HG02588 (cell line): ENCODE data around the gene ZNF532.
"Not testable (repeated sequence)": the region's sequence is repeated elsewhere in the genome, so short reads cannot be mapped to it uniquely, and the experiment has no call there.

Source experiments
- ATAC-seq: cut with Tn5 transposase; IDR thresholded peaks from one replicate; pipeline ENCODE4 v1.9.1; 2021; ENCODE audit warnings: mild to moderate bottlenecking, moderate library complexity; ENCODE audit not compliant: unreplicated experiment

Gene ZNF532

DNA sequence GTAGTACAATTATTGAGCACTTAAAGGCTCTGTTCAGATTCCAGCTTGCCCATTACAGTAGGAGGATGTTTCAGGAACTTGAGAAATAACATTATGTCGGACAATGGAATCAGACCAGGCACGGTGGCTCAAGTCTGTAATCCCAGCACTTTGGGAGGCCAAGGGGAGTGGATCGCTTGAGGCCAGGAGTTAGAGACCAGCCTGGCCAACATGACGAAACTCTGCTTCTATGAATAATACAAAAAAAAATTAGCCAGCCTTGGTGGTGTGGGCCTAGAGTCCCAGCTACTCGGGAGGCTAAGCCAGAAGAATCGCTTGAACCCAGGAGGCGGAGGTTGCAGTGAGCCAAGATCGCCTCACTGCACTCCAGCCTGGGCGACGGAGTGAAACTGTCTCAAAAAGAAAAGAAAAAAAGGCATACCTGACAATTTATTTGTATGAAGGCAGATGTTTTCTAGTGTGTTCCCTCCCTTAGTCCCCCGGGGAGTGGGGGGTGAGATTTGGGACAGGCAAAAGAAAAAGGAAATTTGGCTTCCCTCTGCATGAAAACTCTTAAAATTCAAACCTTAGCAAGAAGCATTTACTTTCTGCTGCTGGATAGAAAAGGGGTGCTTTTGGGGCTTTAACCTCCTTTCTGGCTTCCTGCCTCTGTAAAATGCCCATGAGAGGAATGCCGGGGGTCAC lies 13.7 kb upstream of the ZNF532 start:
- no peak for ATAC-seq

DNA sequence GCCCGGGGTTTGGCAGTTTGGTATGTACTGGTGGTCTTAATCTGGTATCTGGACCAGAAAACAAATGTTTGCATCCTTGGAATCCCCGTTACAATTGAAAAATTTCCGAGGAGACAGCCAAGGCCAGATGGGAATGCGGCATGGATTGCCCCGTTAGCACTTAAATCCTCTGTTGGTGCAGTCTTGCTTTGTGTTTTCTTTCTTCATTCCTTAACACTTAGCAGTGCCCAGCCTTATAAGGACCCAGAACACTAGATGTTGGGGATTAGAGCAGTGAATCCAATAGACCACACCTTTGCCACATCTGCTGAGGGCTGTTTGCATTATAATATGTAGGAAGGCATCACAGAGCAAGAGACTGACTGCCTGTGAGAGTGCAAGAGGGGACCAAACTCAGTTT lies 12.8 kb upstream of the ZNF532 start:
- no peak for ATAC-seq

- no peak for ATAC-seq
Observed at GRCh38 chr18:58852629-58853028, 12.0 kb upstream of the ZNF532 start.

GRCh38 chr18:58853561-58853960 lies 11.1 kb upstream of the ZNF532 start:
- no peak for ATAC-seq

DNA sequence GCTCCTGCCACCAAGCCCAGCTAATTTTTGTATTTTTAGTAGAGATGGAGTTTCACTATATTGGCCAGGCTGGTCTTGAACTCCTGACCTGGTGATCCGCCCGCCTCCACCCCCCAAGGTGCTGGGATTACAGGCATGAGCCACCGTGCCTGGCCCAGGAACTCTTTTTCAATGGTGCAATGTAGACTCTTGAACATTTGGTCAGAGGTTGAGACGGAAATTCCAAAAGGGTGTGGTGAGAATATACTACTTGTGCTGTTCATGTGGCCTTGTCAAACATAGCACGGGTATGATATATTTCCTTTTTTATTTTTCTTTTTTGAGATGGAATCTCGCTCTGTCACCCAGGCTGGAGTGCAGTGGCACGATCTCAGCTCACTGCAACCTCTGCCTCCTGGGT lies 9.2 kb upstream of the ZNF532 start:
- not testable (repeated sequence) for ATAC-seq

DNA sequence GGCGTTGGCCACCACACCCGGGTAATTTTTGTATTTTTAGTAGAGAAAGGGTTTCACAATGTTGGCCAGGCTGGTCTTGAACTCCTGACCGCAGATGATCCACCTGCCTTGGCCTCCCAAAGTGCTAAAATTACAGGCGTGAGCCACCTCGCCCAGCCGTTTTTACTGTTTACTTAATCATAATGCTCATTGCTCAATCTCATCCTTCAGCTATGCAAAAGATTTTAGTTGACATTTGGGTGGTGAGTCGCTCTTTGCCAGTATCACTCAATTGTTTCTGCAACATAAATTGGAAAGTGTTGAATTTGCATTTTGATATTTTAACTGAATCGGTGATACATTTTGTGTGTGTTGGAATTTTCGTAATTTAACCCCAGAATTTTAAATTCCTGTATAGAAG lies 7.8 kb upstream of the ZNF532 start:
- no peak for ATAC-seq

DNA sequence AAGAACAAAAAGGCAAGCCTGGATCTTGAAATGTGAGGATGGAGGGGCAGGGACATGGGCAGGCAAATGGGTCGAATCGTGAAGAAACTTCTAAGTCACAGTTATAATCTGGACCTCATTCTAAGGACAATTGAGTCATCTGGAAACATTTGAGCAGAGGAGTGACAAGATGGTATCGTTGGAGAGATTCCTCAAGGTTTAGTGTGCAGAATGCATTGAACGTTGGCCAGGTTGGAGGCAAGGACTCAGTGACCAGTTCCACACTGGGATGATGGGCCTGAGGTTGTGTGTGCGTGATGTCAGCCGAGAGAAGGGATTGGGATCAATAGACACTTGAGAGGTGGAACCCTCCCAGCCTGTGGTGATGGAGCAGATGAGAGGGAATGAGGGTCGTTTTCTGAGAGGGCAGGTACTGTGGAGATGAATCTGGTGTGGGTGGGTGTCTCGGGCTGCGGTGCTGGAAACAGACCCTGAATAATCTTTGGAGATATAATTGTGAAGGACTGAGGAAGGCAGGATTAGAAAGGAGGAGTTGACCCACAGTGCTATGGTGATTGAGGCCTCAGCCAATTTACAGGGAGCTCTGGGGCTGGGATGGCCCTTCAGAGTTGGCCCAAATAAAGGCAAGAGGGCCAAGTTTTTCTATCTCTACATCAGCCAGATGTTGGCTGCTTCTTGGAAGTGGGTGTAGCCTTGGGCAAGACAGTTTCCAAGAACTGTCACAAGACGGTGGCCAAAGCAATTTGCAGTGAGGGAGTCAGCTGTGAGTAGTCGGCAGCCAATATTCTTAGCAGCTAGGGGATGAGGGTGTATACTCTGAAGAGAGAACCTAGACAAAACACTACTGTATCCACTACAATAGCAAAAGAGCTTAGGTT lies 5.8 kb upstream of the ZNF532 start:
- no peak for ATAC-seq

DNA sequence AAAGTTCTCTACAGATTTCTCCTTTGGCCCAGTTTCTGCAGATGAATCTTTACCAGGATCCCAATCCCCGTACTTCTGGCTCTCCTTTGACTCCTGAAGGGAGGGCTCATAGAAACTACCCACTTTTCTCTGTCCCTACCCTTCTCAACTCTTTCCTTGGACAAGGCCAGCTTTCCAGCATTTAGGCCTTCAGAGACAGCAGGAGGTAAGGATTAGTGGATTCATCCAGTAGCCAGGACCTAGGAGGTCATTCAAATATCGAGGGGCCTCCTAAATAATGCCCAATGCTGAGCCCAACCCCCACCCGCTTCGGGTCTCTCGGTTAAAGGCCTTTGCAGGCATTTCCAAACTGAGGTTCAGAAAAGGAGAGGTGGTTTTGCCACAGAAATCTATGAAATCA lies 4.8 kb upstream of the ZNF532 start:
- ATAC-seq, result no peak

DNA sequence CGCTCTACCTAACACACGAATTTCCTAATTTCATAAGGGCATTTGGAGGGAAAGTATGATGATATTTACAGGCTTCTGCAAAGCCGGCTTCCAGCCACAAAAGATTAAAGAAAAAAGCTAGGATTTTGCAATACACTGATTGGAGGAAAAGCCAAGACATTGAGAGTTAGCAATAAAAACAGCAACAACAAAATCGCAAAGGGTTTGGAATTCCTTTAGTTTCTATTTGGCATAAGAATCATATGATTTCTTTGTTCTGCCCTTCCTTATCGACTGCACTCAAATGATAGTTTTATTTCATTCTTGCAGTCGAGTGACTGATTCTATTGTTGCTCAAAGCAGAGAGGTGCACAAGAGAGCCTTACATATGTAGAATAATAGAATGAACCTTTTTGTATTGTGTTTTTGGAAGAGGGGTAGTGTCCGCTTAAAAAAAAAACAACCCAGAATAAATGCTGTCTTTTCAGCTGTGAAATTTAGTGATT lies 3.9 kb upstream of the ZNF532 start:
- no peak for ATAC-seq

DNA sequence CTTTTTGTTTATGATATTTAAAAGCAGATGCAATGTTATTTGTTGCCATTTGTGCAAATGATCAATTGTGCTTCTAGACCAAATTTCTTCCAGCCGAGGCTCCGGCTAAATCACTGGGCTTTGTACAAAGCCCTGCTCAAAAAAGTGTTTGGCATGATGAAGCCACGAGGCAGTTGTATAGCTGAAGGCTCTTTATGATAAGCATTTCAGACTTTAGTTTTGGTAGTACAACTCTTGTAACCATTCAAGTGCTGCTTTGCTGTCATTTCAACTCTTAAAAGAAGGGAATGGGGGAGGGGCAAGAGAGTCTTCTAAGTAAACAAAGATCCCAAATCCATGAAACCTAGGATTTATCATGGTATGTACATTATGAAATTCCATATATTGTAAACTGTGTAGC lies 3.3 kb upstream of the ZNF532 start:
- no peak for ATAC-seq

DNA sequence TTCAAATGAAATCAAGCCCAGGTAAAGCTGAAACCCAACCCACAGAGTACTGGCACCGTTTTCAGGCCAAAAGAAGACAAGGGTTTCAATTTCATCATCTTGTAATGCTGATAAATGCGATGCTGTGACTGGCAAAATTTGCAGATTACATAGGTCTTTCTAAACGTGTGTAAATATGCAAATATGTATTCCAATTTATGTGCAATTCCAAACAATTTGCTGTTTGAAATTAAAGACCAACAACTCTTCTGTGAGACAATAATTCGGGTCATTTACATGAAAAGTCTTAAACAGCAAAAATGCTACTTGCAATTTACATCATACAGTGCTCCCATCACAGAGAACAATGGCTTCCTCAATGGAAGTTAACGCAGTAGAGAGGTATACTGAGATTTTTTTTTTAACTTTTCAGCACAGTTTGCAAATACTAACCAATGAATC lies 2.8 kb upstream of the ZNF532 start:
- ATAC-seq, result no peak

GRCh38 chr18:58862356-58862755 lies 2.3 kb upstream of the ZNF532 start:
- no peak for ATAC-seq

DNA sequence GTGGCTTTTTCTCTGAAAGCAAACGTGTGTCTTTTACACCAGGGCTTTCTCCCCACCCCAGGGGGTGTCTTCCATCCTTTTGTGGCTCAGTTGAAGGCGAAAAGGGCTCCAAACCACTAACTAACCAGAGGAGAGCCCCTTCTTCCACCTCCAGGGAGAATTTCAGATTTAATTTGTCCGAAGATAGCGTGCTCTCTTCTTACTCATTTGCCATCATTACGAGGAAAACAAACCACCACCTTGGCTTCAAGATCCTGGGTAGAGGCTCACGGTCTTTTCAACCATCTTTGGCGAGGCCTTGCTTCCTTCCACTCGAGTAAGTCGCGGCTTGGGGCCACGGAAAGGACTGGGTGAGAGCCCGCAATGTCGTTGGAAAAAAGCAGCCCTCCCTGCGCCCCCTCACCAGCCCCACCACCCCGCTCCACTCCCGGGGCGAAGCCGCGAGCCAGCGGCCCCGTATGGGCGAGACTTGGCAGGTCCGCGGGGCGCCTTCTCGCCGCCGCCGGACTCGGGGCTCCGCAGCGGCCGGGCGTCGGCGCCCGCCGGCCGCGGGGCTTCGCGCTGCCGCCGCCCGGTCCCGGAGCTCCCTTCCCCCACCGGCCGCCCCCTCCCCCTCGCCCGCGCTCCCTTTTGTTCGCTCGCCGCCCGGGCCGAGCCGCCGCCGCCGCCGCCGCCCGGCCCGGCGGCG lies 1.7 kb upstream of the ZNF532 start:
- ATAC-seq, result no peak

DNA sequence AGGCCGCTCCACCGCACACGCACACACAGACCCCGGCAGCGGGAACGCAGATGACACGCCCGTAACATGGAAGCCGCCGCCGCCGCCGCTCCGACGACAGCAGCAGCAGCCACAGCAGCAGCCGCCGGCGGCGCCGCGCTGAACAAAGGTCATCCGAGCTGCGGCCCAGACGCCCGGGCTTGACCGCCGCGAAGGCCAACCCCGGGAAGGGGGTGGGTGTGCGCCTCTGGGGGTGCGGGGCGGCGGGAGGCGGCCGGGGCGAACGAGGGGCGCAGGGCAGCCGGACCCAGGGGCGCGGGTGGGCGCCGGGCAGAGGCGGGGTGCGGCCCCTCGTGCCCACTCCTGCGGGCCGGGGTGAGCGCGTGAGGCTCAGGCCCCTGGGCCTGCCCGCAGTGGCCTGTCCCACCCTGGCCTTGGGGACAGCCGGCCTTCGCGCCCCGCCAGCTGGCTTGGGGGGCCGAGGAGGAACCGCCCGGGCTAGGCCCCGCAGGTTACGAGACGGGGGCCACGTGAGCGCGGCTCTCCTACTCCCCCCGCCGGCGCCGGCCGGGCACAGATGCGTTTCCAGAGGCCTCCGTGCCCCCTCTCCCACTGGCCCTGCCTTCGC lies 1.0 kb upstream of the ZNF532 start:
- ATAC-seq, result no peak

GRCh38 chr18:58865033-58865590 lies 435 bp downstream of the ZNF532 start:
- no peak for ATAC-seq

DNA sequence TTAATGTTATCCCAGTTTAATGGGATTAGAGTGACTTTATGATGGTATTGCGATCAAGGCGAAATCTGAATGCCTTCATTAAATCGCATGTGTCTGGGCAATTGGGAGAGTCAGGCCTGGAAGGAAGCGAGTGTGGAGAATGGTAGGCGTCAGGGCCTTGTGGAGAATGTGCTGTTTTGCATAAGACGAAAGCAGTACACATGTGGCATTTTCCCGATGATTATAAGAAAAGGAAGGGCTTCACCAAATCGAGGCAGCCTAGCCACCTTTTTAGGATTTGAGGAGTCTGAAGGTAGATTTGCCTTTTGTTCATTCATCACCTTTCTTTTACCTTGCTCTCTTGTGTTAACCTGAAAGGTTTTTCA lies 1.0 kb downstream of the ZNF532 start:
- ATAC-seq, result no peak

GRCh38 chr18:58866066-58866772 lies 1.5 kb downstream of the ZNF532 start:
- ATAC-seq, result no peak

DNA sequence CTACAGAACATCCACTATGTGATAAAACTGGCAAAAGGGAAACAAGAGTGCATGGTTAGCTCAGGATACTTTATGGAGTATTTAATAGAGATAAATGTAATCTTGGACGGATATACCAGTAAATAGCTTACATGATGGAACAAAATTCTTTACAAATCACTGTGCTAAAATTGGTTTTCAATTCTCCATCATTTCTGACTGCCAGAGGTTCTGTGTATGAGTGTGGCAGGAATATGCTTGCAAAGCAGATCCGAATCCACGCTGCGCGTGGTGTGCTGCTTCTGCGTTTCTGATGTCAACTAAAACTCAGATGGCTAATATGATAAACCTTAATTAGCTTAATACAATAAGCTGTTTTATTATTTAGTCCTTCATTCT lies 2.1 kb downstream of the ZNF532 start:
- ATAC-seq, result no peak

DNA sequence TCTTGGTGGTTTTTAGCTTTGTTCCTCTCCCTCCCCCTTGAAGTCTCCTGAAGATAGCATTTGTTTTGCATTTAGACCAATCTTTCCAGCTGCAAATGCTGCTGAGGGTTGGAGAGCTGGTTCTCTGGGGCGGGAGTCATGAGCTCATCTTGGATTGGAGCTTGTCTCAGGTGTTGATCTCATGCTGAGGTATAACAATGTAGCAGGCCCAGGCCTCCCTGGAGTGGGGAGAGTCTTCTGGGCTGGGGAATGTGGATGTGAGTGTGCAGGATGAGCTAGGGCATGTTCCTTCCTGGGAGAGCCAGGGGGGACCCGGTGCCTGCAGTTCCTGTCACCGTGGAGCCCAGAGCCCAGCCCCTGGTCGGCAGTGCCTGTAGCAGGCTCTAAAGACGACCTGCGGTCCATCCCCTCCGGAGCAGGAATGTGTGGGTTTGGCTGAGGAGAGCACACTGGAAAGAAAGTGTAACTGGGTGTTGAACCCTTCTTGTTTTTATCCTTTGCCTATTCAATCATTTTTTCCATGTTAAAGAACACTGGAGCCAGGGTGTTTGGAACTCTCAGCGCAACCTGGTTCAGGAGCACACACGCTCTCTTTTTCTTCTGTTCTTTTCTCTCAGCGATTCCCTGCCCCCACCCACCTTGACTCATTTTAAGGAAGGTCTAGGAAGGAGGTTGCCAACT lies 2.7 kb downstream of the ZNF532 start:
- no peak for ATAC-seq

DNA sequence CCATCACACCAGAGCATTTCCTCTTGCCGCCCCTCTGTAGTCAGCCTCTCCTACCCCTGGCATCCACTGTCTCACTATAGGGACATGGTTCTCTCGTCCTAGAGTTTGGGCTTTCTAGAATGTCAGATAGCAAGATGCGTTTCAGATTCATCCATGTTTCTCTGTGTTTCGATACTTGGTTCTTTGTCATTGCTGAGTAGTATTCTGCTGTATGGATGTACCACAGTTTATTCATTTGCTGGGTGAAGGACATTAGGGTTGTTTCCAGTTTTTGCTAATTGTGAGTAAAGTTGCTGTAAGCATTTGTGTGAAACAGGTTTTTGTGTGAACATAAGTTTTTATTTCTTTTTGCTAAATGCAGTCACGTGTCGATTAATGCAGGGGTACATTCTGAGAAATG lies 3.8 kb downstream of the ZNF532 start:
- no peak for ATAC-seq
